SK-N-SH (cell line): ENCODE results near the gene MCM10. TPM values are rescaled to one million over a fixed set of nuclear protein-coding genes. Genes with fewer than 3 reads are reported as not detected.

Experiments used
- CTCF ChIA-PET: fragments of 300-600, 350-600 bp; formaldehyde crosslinking; extraction: SDS; loops from one replicate; lab custom pipeline; 2021; lab: Yijun Ruan, JAX
- POLR2A ChIA-PET: fragments of 350-600 bp; sonication (Branson Sonifier 250); formaldehyde crosslinking; extraction: SDS; loops from one replicate; lab custom pipeline; 2020; ENCODE audit warnings: antibody characterized with exemption, inconsistent platforms; lab: Yijun Ruan, JAX
- DNase-seq: peaks from one replicate; pipeline ENCODE4 v3.0.0; 2012
- H2AFZ ChIP-seq: fragments of 200-600 bp; sonication (generic); 2 replicates; pipeline ENCODE4 v1.8.1; 2016; ENCODE audit warnings: antibody characterized with exemption, mild to moderate bottlenecking, low read depth
- H3F3A ChIP-seq: fragments of 200-600 bp; sonication (generic); replicated peaks from 2 replicates; pipeline ENCODE3; 2016; ENCODE audit warnings: antibody characterized with exemption, mild to moderate bottlenecking; ENCODE audit not compliant: insufficient read depth
- H3K27ac ChIP-seq, 2 experiments: fragments of 200-500 bp in 1 of 2; fragments of 200-600 bp in 1 of 2; sonication (Bioruptor generic) in 1 of 2; sonication (generic), shearing (Covaris generic) in 1 of 2; 2 replicates each; pipeline versions ENCODE4 v1.5.1 to v1.6.1; 2014 to 2016; ENCODE audit warnings: low read depth in 2 of 2, inconsistent platforms in 1 of 2, low read length in 1 of 2, mild to moderate bottlenecking in 1 of 2, mixed read lengths in 1 of 2
- H3K27me3 ChIP-seq: fragments of 200-600 bp; sonication (generic), shearing (Covaris generic); 2 replicates; pipeline ENCODE4 v1.6.1; 2016; ENCODE audit warnings: mixed run types; ENCODE audit not compliant: insufficient read depth
- H3K36me3 ChIP-seq, 2 experiments: fragments of 200-500 bp in 1 of 2; fragments of 200-600 bp in 1 of 2; sonication (Bioruptor generic) in 1 of 2; sonication (generic) in 1 of 2; replicated peaks in 1 of 2; 2 replicates each; pipeline versions ENCODE3 to v1.5.1; 2014 to 2016; ENCODE audit warnings: low read length in 1 of 2, mild to moderate bottlenecking in 1 of 2; ENCODE audit not compliant: insufficient read depth in 2 of 2, control insufficient read depth in 1 of 2
- H3K4me1 ChIP-seq, 2 experiments: fragments of 200-500 bp in 1 of 2; fragments of 200-600 bp in 1 of 2; sonication (Bioruptor generic) in 1 of 2; sonication (generic), shearing (Covaris generic) in 1 of 2; 2 replicates each; pipeline versions ENCODE4 v1.5.1 to v1.6.1; 2014 to 2016; ENCODE audit warnings: low read depth in 1 of 2, low read length in 1 of 2, mixed run types in 1 of 2; ENCODE audit not compliant: insufficient read depth in 2 of 2, control insufficient read depth in 1 of 2
- H3K4me2 ChIP-seq: fragments of 200-600 bp; sonication (generic), shearing (Covaris generic); 2 replicates; pipeline ENCODE4 v1.6.1; 2017; ENCODE audit warnings: mixed run types
- H3K4me3 ChIP-seq, 2 experiments: fragments of 200-500 bp in 1 of 2; fragments of 200-600 bp in 1 of 2; sonication (Bioruptor generic) in 1 of 2; sonication (generic), shearing (Covaris generic) in 1 of 2; 2 replicates each; pipeline versions ENCODE4 v1.5.1 to v1.8.1; 2014 to 2016; ENCODE audit warnings: low read depth in 2 of 2, inconsistent platforms in 1 of 2, low read length in 1 of 2, mild to moderate bottlenecking in 1 of 2, mixed read lengths in 1 of 2, moderate library complexity in 1 of 2
- H3K79me2 ChIP-seq: fragments of 200-600 bp; sonication (generic); 2 replicates; pipeline ENCODE4 v1.8.1; 2017; ENCODE audit warnings: mild to moderate bottlenecking; ENCODE audit not compliant: insufficient read depth
- H3K9ac ChIP-seq: fragments of 200-600 bp; sonication (generic); 2 replicates; pipeline ENCODE4 v1.6.1; 2017; ENCODE audit warnings: mixed run types
- H3K9me2 ChIP-seq: fragments of 200-600 bp; sonication (generic); 2 replicates; pipeline ENCODE4 v1.6.1; 2017; ENCODE audit warnings: mixed run types
- H3K9me3 ChIP-seq: fragments of 200-600 bp; sonication (generic); 2 replicates; pipeline ENCODE4 v1.6.1; 2017; ENCODE audit warnings: mixed run types, mild to moderate bottlenecking, moderate library complexity
- H4K20me1 ChIP-seq: fragments of 200-600 bp; sonication (generic); 2 replicates; pipeline ENCODE4 v1.6.1; 2017; ENCODE audit warnings: mild to moderate bottlenecking, mixed run types; ENCODE audit not compliant: insufficient read depth
- ELF1 ChIP-seq: IDR thresholded peaks from 2 replicates; pipeline ENCODE4 v1.4.0; 2012
- EP300 ChIP-seq, 2 experiments: IDR thresholded peaks; 2 replicates each; pipeline versions ENCODE4 v1.4.0 to v1.6.1; 2012; ENCODE audit warnings: borderline replicate concordance in 1 of 2, low read depth in 1 of 2, low read length in 1 of 2
- FOXJ3 ChIP-seq: sonication (generic); formaldehyde crosslinking; IDR thresholded peaks from 2 replicates; pipeline ENCODE4 v1.5.1; 2020; ENCODE audit warnings: mild to moderate bottlenecking, missing genetic modification reagents
- GABPA ChIP-seq: IDR thresholded peaks from 2 replicates; pipeline ENCODE4 v1.4.0; 2012; ENCODE audit warnings: low read depth, mild to moderate bottlenecking
- IRF3 ChIP-seq: fragments of 150-350 bp; IDR thresholded peaks from 2 replicates; pipeline ENCODE4 v1.6.1; 2016; ENCODE audit warnings: mild to moderate bottlenecking, low read depth, low read length
- JUND ChIP-seq: IDR thresholded peaks from 2 replicates; pipeline ENCODE4 v1.4.0; 2012
- MAX ChIP-seq: IDR thresholded peaks from 2 replicates; pipeline ENCODE4 v1.4.0; 2012; ENCODE audit warnings: low read depth
- MXI1 ChIP-seq: IDR thresholded peaks from 2 replicates; pipeline ENCODE4 v1.6.1; 2012; ENCODE audit warnings: mild to moderate bottlenecking, low read depth, low read length, improper control_type of control experiment
- NRF1 ChIP-seq: IDR thresholded peaks from 2 replicates; pipeline ENCODE4 v1.6.1; 2012; ENCODE audit warnings: low read depth, mild to moderate bottlenecking, low read length
- POLR2AphosphoS5 ChIP-seq: IDR thresholded peaks from 2 replicates; pipeline ENCODE4 v1.6.1; 2012; ENCODE audit warnings: low read depth, low read length
- RAD21 ChIP-seq: IDR thresholded peaks from 2 replicates; pipeline ENCODE4 v1.6.1; 2012; ENCODE audit warnings: mild to moderate bottlenecking, low read length
- RFX5 ChIP-seq: IDR thresholded peaks from 2 replicates; pipeline ENCODE4 v1.6.1; 2012; ENCODE audit warnings: mild to moderate bottlenecking, improper control_type of control experiment, low read length
- RXRA ChIP-seq: IDR thresholded peaks from 2 replicates; pipeline ENCODE4 v1.4.0; 2012; ENCODE audit warnings: low read depth, mild to moderate bottlenecking, borderline replicate concordance
- SIN3A ChIP-seq: IDR thresholded peaks from 2 replicates; pipeline ENCODE4 v1.6.1; 2012; ENCODE audit warnings: low read depth, mild to moderate bottlenecking, low read length, moderate library complexity, borderline replicate concordance
- TCF12 ChIP-seq: IDR thresholded peaks from 2 replicates; pipeline ENCODE4 v1.4.0; 2012
- TEAD4 ChIP-seq: IDR thresholded peaks from 2 replicates; pipeline ENCODE4 v1.4.0; 2012; ENCODE audit warnings: mild to moderate bottlenecking, borderline replicate concordance; ENCODE audit not compliant: insufficient read depth
- ZBTB33 ChIP-seq: IDR thresholded peaks from 2 replicates; pipeline ENCODE4 v1.4.0; 2012; ENCODE audit warnings: low read depth, borderline replicate concordance
- WGBS: methylation state at CpG from one replicate; pipeline ENCODE4 v1.1.6; 2017; ENCODE audit warnings: low lambda C conversion rate; 5-methylcytosine and 5-hydroxymethylcytosine counted together
- polyA plus RNA-seq, 3 experiments: library from polyadenylated mRNA; depleted of rRNA; stranded (reverse); fragments of >200 nt; gene quantifications; 2 replicates each; pipeline ENCODE4 v1.2.3, GENCODE V29; 2012
- TF ChIP-seq, protein P1 (sequence below): IDR thresholded peaks from 2 replicates; pipeline ENCODE4 v1.6.1; 2012; ENCODE audit warnings: mild to moderate bottlenecking, low read depth, low read length, moderate library complexity

Gene MCM10
- polyA plus RNA-seq, 1 of the 3 experiments (the other 2 are of a cell fraction) = 5.1 TPM

DNA sequence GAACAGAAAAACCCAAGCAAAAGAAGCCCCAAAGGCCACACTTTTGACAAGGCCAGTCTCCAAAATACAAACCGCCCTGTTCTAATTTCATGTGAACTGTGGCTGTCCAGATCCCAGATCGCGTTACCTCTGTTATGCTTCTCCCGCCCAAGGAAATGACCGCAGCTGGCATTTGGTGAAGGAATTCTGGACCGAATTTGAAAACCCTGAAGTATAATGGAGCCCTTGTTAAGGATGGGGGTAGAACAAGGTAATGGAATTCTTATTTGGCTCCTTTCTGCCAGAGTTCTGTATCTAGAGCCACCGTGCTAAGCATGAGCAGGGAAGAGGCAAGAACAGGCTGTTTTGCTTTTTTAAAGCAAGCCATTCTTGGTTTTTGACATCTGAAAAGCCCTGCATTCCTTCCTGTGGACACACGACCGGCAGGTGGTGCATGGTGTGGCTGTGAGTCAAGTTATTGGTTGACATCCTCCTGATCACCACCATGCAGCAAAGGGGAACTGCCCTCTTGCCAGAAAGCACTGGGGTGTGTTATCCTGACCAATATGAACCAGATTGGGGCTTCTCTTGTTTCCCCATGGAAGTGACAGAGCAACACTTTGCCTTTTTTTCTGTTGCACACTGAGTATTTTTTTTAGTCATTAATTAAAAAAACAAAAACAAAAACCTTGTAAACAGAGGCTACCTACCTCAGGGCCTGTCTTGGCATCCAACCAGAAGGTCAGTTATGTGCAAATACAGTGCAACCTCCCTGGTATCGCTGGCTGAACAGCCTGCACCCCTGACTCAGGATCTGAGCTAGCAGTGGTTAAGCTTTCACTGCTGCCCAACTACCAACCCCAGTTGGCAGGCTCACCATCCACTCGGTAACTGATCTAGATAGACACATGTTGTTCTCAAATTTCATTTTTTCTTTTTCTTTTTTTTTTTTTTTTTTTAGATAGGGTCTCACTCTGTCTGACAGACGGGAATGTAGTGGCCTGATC, 58.6 kb downstream of the MCM10 start (continued):
- TF ChIP-seq, protein P1, sequence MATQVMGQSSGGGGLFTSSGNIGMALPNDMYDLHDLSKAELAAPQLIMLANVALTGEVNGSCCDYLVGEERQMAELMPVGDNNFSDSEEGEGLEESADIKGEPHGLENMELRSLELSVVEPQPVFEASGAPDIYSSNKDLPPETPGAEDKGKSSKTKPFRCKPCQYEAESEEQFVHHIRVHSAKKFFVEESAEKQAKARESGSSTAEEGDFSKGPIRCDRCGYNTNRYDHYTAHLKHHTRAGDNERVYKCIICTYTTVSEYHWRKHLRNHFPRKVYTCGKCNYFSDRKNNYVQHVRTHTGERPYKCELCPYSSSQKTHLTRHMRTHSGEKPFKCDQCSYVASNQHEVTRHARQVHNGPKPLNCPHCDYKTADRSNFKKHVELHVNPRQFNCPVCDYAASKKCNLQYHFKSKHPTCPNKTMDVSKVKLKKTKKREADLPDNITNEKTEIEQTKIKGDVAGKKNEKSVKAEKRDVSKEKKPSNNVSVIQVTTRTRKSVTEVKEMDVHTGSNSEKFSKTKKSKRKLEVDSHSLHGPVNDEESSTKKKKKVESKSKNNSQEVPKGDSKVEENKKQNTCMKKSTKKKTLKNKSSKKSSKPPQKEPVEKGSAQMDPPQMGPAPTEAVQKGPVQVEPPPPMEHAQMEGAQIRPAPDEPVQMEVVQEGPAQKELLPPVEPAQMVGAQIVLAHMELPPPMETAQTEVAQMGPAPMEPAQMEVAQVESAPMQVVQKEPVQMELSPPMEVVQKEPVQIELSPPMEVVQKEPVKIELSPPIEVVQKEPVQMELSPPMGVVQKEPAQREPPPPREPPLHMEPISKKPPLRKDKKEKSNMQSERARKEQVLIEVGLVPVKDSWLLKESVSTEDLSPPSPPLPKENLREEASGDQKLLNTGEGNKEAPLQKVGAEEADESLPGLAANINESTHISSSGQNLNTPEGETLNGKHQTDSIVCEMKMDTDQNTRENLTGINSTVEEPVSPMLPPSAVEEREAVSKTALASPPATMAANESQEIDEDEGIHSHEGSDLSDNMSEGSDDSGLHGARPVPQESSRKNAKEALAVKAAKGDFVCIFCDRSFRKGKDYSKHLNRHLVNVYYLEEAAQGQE = no peak
- TF ChIP-seq FOXJ3 (no peak), RFX5 (no peak), MAX (no peak), EP300 (IDR thresholded peaks at IDR 0.05; ENCODE audit: borderline replicate concordance in 1 of 2, low read depth in 1 of 2, low read length in 1 of 2) (no peak), NRF1 (no peak), TEAD4 (no peak), POLR2AphosphoS5 (no peak), SIN3A (no peak)

GRCh38 chr10:13221572-13221971, 60.2 kb downstream of the MCM10 start:
- no peaks in the 10 kb centered on the region for H3K27me3 ChIP-seq
- no peaks in the 10 kb centered on the region for H3K36me3 ChIP-seq
- no peak overlapping the region for H2AFZ ChIP-seq
- ChIA-PET POLR2A (no interaction called here), CTCF (interaction anchor here (0.5 to 1.4 kb wide), 3 partner anchors 8 to 101 kb away, joined by 3 to 4 read pairs (median 4); no protein-coding TSS in a partner anchor)
- no peak overlapping the region for H3K27ac ChIP-seq
- no peaks in the 10 kb centered on the region for H4K20me1 ChIP-seq
- TF ChIP-seq GABPA (no peak), TEAD4 (no peak), MXI1 (no peak), JUND (no peak), IRF3 (no peak), TCF12 (no peak), ELF1 (no peak), RXRA (no peak), RAD21 (no peak), MAX (no peak), ZBTB33 (no peak)
- TF ChIP-seq, protein P1 = no peak
- no peak for DNase-seq
- no peak overlapping the region for H3K4me3 ChIP-seq
- no peaks in the 10 kb centered on the region for H3K79me2 ChIP-seq
- no peaks in the 10 kb centered on the region for H3K9me3 ChIP-seq
- no peak overlapping the region for H3K9ac ChIP-seq
- H3K4me1 ChIP-seq = no peaks in the 10 kb centered on the region
- no peaks in the 10 kb centered on the region for H3F3A ChIP-seq
- no peaks in the 10 kb centered on the region for H3K9me2 ChIP-seq
- 91% methylated on average over 8 of the region's 8 CpGs for WGBS
- H3K4me2 ChIP-seq = no peak overlapping the region
